GM20431 (cell line): ENCODE results near the gene POLA2.

Experiments used
- in situ Hi-C: fragments of 300-500 bp; cut with MseI, MboI; formaldehyde crosslinking; loops from one replicate; pipeline ENCODE4 v1.15.0; 2020; ENCODE audit warnings: low sequenced_read_pairs; ENCODE audit not compliant: unreplicated experiment

POLA2 gene

GRCh38 chr11:65304613-65305012 lies 42.9 kb downstream of the POLA2 start:
- in situ Hi-C loops, result no loop called here

- in situ Hi-C loops, result no loop called here
Observed at GRCh38 chr11:65305501-65306268, 43.9 kb downstream of the POLA2 start.

DNA sequence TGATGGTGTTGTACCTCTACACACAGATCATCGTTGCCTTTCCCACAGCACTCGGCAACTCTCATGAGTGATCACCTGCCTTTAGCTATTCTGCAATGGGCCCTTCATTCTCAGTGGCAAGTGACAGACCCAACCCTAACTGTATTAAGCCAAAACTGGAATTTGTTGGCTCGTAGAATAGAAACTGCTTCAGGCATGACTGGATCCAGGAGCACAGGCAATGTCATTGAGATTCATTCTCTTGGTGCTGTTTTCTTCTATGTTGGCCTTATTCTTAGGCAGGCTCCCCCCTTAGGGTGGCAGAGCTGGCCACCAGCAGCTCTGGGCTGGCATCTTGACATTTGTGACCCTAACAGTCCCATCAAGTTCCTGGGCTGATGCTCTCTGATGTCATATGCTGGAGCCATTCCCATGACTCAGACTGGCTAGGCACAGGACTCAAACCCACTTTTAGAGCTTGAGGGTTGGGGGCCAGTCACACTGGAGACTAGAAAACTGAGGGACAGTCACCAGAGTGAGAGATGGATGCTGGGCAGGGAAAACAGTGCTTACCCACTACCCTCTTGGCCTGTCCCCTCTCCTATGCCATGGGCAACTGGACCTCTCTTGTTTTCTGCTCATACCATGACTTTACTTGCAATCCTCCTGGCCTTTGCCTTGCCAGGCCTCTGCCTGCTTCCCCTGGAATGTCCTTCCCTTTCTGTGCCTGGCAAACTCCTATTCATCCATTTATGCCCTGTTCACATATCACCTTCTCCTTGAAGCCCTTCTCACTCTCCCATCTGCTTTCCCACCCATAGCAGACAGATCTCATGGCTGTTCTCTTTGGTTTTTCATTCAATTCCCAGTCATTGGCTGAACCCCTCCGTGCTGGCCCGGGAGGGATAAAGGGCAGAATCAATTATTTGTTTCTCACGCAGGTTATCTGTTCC lies 45.8 kb downstream of the POLA2 start:
- in situ Hi-C loops, result no loop called here

DNA sequence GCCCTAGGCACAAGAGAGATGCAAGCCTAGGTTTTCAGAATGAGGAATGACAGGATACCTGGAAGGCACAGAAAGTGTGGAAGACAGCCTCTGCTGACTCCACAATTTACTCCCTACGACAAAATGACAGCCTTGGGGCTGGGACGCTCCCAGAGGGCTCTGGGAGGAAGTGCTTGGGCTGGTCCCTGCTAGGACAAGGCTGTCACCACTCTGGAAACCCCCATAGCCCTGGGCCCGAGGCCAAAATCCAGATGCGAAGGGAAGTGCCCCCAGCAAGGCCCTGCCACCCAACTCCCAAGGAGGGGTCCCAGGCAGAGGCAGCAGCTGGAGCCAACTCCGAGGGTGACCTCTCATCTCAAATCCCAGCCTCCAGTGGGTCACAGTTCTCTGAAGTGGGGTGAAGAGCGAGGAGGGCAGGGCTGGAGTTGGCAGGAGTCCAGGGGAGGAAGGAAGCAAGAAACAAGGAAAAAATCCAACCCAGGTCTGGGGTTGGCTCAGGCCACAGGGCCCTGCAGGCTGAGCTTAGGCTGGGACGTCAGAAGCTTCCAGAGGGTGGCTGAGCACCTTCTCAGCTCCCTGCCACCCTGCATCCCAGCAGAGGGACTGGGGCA lies 46.6 kb downstream of the POLA2 start:
- in situ Hi-C loops, result no loop called here

- in situ Hi-C loops, result no loop called here
Observed at GRCh38 chr11:65309006-65309405, 47.2 kb downstream of the POLA2 start.

- in situ Hi-C loops, result no loop called here
Observed at GRCh38 chr11:65310215-65310614, 48.5 kb downstream of the POLA2 start.

DNA sequence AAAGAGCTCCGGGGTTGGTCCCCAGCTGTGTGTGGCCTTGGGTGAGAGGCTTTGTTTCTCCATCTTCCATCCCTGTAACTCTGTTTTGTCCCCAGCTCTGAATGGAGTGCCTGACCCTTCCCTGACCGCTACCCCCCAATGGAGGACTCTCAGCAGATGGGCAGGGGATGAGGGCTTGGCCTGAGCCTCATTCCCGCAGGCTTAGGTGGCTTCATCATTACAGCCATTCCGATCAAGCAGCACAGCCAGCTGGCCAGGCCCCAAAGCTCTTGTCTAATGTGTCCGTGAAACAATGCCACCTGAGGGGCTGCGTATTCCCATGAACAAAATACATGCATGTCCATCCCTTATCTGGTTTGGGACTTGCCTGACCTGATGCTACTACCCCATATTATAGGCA lies 49.0 kb downstream of the POLA2 start:
- in situ Hi-C loops, result no loop called here

- in situ Hi-C loops, result no loop called here
Observed at GRCh38 chr11:65311170-65311678, 49.5 kb downstream of the POLA2 start.

DNA sequence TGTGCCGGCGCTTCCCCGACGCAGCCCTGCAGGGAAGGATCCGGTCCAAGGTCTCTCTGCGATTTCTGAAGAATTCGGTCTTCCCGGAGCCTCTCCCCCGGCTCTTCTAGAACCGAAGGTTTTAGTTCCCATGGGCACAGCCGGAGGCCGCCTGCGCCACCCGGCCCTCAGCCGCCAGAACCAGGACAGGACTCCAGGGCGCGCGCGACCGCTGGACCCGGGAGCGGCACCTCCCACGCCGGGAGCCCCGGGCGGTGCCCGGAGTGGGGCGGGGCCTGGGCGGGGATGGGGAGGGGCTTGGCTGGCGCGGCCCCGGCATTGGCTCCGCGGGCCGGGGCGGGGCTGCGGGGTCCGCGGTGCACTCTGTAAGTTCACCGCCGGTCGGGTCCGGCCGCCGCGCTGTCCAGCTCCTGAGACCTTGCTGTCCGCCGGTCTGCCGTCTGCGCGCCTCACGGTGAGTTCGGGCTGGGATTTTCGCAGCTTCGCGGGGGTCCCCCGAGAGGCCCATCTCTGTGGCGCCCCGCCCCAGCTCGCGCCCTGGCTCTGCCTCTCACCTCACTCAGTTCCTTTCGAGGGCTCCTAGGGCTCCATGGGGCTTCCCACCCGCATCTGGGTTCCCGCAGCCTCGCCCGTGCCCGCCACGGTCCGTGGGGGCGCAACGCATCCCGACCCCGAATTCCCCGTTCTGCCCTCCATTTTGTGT lies 52.9 kb downstream of the POLA2 start, which contains the start of gene CDC42EP2:
CDC42EP2 (plus strand) TSS at position 366 of the 703 bp plus-strand sequence. CDS start 6,033 bp downstream, outside the sequence.
- in situ Hi-C loops, result no loop called here

- in situ Hi-C loops, result no loop called here
Observed at GRCh38 chr11:65315204-65315865, 53.6 kb downstream of the POLA2 start.

DNA sequence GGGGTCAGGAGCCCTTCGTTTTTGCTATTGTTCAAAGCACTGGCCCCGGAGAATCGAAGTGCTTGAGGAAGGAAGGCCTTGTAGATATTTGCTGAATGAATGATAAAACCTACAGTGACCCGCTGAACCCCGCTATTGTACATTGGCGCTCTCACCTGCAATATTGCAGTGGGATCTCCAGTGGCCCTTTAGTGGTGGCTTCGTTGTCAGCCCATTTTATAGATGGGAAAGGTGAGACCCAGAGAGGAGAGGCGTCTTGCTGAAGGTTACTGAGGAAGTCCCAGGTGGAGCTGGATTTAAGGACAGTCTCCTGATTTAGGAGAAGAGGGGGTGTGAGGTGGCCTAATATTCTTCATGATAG lies 54.1 kb downstream of the POLA2 start:
- in situ Hi-C loops, result no loop called here

- in situ Hi-C loops, result no loop called here
Observed at GRCh38 chr11:65316227-65317024, 54.7 kb downstream of the POLA2 start.

GRCh38 chr11:65317025-65317786 lies 55.4 kb downstream of the POLA2 start:
- in situ Hi-C loops, result no loop called here

DNA sequence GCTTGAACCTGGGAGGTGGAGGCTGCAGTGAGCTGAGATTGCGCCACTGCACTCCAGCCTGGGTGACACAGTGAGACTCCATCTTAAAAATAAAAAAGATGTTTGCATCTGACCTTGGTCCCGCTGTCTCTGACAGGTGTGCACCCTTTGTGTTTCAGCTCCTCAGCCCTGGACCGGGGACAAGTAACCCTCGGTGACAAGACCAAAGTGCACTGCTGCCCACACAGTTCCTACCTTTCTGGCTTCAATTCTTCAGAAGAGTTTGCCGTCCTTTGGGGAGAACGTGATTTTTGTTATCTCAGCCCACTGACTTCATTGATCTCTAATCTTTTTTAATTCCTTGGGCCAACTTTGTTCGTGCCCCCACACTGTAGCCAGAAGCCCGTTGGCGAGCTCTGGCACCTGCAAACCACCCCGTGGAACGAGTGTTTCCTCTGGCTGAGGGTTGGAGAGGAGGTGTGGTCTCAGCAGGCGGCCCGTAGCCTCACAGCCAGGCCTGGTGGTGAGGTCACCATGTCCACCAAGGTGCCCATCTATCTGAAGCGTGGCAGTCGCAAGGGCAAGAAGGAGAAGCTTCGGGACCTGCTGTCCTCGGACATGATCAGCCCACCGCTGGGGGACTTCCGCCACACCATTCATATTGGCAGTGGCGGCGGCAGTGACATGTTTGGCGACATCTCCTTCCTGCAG lies 58.8 kb downstream of the POLA2 start:
- in situ Hi-C loops, result no loop called here

DNA sequence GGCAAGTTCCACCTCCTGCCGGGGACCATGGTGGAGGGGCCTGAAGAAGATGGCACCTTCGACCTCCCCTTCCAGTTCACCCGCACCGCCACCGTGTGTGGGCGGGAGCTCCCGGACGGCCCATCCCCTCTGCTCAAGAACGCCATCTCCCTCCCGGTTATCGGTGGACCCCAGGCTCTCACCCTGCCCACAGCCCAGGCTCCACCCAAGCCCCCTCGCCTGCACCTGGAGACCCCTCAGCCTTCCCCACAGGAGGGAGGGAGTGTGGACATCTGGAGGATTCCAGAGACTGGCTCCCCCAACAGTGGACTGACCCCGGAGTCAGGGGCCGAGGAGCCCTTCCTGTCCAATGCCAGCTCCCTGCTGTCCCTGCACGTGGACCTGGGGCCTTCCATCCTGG lies 59.3 kb downstream of the POLA2 start:
- in situ Hi-C loops, result no loop called here

- in situ Hi-C loops, result no loop called here
Observed at GRCh38 chr11:65321828-65322485, 60.2 kb downstream of the POLA2 start.

- in situ Hi-C loops, result no loop called here
Observed at GRCh38 chr11:65323813-65324212, 62.1 kb downstream of the POLA2 start.
